MM.1S (cell line): ENCODE data around the gene DOCK4.
A peak's percentile ranks its signal among the peaks of the same experiment; 100 is the strongest.

Experiments
- DNase-seq: peaks from one replicate; pipeline ENCODE4 v3.0.0-alpha.2; 2015
- H2AFZ ChIP-seq: fragments of 300-600 bp; sonication (generic); 2 replicates; pipeline ENCODE4 v1.6.0; 2016; ENCODE audit warnings: antibody characterized with exemption, low read length
- H3F3A ChIP-seq: fragments of 300-600 bp; sonication (generic); 2 replicates; pipeline ENCODE4 v1.6.1; 2016; ENCODE audit warnings: mild to moderate bottlenecking, antibody characterized with exemption, low read length, moderate library complexity, mixed read lengths; ENCODE audit not compliant: insufficient read depth
- H3K27ac ChIP-seq: fragments of 300-600 bp; sonication (generic); 2 replicates; pipeline ENCODE4 v1.5.1; 2016; ENCODE audit warnings: mild to moderate bottlenecking, low read length
- H3K27me3 ChIP-seq: fragments of 300-600 bp; sonication (generic); replicated peaks from 2 replicates; pipeline ENCODE4 v1.6.0; 2016; ENCODE audit warnings: low read length; ENCODE audit not compliant: insufficient read depth
- H3K36me3 ChIP-seq: fragments of 300-600 bp; sonication (generic); replicated peaks from 2 replicates; pipeline ENCODE4 v1.6.1; 2016; ENCODE audit warnings: mild to moderate bottlenecking, low read length, mixed read lengths; ENCODE audit not compliant: insufficient read depth
- H3K4me1 ChIP-seq: fragments of 300-600 bp; sonication (generic); 2 replicates; pipeline ENCODE4 v1.6.1; 2016; ENCODE audit warnings: low read length, mixed read lengths
- H3K4me2 ChIP-seq: fragments of 300-600 bp; sonication (generic); 2 replicates; pipeline ENCODE4 v1.6.0; 2016; ENCODE audit warnings: low read depth, low read length
- H3K4me3 ChIP-seq: fragments of 300-600 bp; sonication (generic); 2 replicates; pipeline ENCODE4 v1.5.1; 2016; ENCODE audit warnings: low read length, mixed read lengths
- H3K79me2 ChIP-seq: fragments of 300-600 bp; sonication (generic); 2 replicates; pipeline ENCODE4 v1.6.1; 2016; ENCODE audit warnings: mixed run types, low read length, mixed read lengths
- H3K9ac ChIP-seq: fragments of 300-600 bp; sonication (generic); 2 replicates; pipeline ENCODE4 v1.6.1; 2016; ENCODE audit warnings: low read length, mixed read lengths
- H3K9me2 ChIP-seq: fragments of 300-600 bp; sonication (generic); replicated peaks from 2 replicates; pipeline ENCODE4 v1.6.1; 2016; ENCODE audit warnings: mild to moderate bottlenecking, low read length, mixed read lengths; ENCODE audit not compliant: insufficient read depth
- H3K9me3 ChIP-seq: fragments of 300-600 bp; sonication (generic); replicated peaks from 2 replicates; pipeline ENCODE4 v1.6.1; 2016; ENCODE audit warnings: mild to moderate bottlenecking, low read length, mixed read lengths; ENCODE audit not compliant: insufficient read depth
- H4K20me1 ChIP-seq: fragments of 300-600 bp; sonication (generic); 2 replicates; pipeline ENCODE4 v1.6.1; 2016; ENCODE audit warnings: mild to moderate bottlenecking, low read length, moderate library complexity, mixed read lengths; ENCODE audit not compliant: insufficient read depth
- EZH2 ChIP-seq: fragments of 300-600 bp; sonication (generic); optimal IDR thresholded peaks from 2 replicates; pipeline ENCODE3; 2017; ENCODE audit warnings: low read depth, mild to moderate bottlenecking, antibody characterized with exemption, low read length, mixed read lengths
- EZH2phosphoT487 ChIP-seq: fragments of 300-600 bp; sonication (generic); IDR thresholded peaks from 2 replicates; pipeline ENCODE4 v1.6.1; 2018; ENCODE audit warnings: antibody characterized with exemption, low read length
- TF ChIP-seq, protein P1 (sequence below): fragments of 300-600 bp; sonication (generic); IDR thresholded peaks from 2 replicates; pipeline ENCODE4 v1.5.1; 2016; ENCODE audit warnings: antibody characterized with exemption, low read length, mixed read lengths

The DOCK4 gene

GRCh38 chr7:112205343-112206237 lies 609 bp downstream of the DOCK4 start:
- Histone ChIP-seq H3K79me2 (peaks cover 94% of the 10 kb centered on the region), H4K20me1 (no peaks in the 10 kb centered on the region), H3F3A (peaks cover 34% of the 10 kb centered on the region), H3K9ac (peak overlapping the region; percentile 74), H3K36me3 (no peaks in the 10 kb centered on the region), H3K9me2 (no peaks in the 10 kb centered on the region), H3K27ac (peak overlapping the region; percentile 74; the same call in 1 of the 2 replicates), H3K27me3 (no peaks in the 10 kb centered on the region), H2AFZ (peak overlapping the region; percentile 75), H3K4me1 (peaks cover 6% of the 10 kb centered on the region), H3K4me3 (peak overlapping the region; percentile 86), H3K4me2 (peak overlapping the region; percentile 87), H3K9me3 (no peaks in the 10 kb centered on the region)
- TF ChIP-seq EZH2 = no peak
- TF ChIP-seq, protein P1, sequence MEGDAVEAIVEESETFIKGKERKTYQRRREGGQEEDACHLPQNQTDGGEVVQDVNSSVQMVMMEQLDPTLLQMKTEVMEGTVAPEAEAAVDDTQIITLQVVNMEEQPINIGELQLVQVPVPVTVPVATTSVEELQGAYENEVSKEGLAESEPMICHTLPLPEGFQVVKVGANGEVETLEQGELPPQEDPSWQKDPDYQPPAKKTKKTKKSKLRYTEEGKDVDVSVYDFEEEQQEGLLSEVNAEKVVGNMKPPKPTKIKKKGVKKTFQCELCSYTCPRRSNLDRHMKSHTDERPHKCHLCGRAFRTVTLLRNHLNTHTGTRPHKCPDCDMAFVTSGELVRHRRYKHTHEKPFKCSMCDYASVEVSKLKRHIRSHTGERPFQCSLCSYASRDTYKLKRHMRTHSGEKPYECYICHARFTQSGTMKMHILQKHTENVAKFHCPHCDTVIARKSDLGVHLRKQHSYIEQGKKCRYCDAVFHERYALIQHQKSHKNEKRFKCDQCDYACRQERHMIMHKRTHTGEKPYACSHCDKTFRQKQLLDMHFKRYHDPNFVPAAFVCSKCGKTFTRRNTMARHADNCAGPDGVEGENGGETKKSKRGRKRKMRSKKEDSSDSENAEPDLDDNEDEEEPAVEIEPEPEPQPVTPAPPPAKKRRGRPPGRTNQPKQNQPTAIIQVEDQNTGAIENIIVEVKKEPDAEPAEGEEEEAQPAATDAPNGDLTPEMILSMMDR = no peak
- TF ChIP-seq EZH2phosphoT487 = no peak
- peak; percentile 68 for DNase-seq

- peaks cover 6% of the 10 kb centered on the region for H3K4me1 ChIP-seq
- peak overlapping the region; percentile 74; the same call in 1 of the 2 replicates for H3K27ac ChIP-seq
- peak; percentile 55 for DNase-seq
- H3K9me3 ChIP-seq = no peaks in the 10 kb centered on the region
- H3F3A ChIP-seq = peaks cover 34% of the 10 kb centered on the region
- no peaks in the 10 kb centered on the region for H3K27me3 ChIP-seq
- no peaks in the 10 kb centered on the region for H3K9me2 ChIP-seq
- peak overlapping the region; percentile 74 for H3K9ac ChIP-seq
- H4K20me1 ChIP-seq = no peaks in the 10 kb centered on the region
- peak overlapping the region; percentile 86 for H3K4me3 ChIP-seq
- peak overlapping the region; percentile 75 for H2AFZ ChIP-seq
- H3K79me2 ChIP-seq = peaks cover 94% of the 10 kb centered on the region
- H3K36me3 ChIP-seq = no peaks in the 10 kb centered on the region
- TF ChIP-seq, protein P1 = no peak
- no peak for TF ChIP-seq EZH2
- no peak for TF ChIP-seq EZH2phosphoT487
- H3K4me2 ChIP-seq = peak overlapping the region; percentile 87
Observed at GRCh38 chr7:112204499-112205342, 1.5 kb downstream of the DOCK4 start.

DNA sequence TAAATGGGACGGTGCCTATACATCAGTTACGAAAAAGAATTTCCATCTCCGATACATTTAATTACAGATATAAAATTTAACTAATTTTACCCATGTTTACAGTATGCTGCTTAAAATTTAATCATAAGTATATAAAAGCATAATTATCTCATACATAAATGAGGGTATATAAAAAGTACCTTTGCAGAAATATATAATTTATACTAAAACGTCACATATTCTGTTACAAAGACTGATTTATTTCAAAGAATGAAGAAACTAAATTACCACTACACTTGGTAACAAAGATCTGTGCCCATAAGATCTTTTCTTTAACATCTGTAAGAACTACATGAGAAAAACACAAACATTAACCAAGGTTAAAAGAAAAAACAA lies 2.8 kb downstream of the DOCK4 start:
- H3K4me1 ChIP-seq = peaks cover 6% of the 10 kb centered on the region
- no peak overlapping the region for H3K27ac ChIP-seq
- H3K9ac ChIP-seq = peak overlapping the region; percentile 74; the same call in 1 of the 2 replicates
- TF ChIP-seq EZH2 (no peak), EZH2phosphoT487 (no peak)
- TF ChIP-seq, protein P1 = no peak
- peak overlapping the region; percentile 87 for H3K4me2 ChIP-seq
- H3K9me3 ChIP-seq = no peaks in the 10 kb centered on the region
- H2AFZ ChIP-seq = no peak overlapping the region
- no peaks in the 10 kb centered on the region for H4K20me1 ChIP-seq
- peaks cover 94% of the 10 kb centered on the region for H3K79me2 ChIP-seq
- H3K36me3 ChIP-seq = no peaks in the 10 kb centered on the region
- H3K27me3 ChIP-seq = no peaks in the 10 kb centered on the region
- H3K9me2 ChIP-seq = no peaks in the 10 kb centered on the region
- H3K4me3 ChIP-seq = peak overlapping the region; percentile 86
- DNase-seq = no peak
- peaks cover 34% of the 10 kb centered on the region for H3F3A ChIP-seq
